HG03558 (cell line): Measurements from ENCODE around the gene HS6ST1.
"Not testable (repeated sequence)": the region's sequence is repeated elsewhere in the genome, so short reads cannot be mapped to it uniquely, and the experiment has no call there.

ENCODE experiments used
- ATAC-seq: cut with Tn5 transposase; IDR thresholded peaks from one replicate; pipeline ENCODE4 v1.9.1; 2021; ENCODE audit warnings: moderate number of reproducible peaks; ENCODE audit not compliant: unreplicated experiment; ENCODE audit errors: extremely low read depth

Gene HS6ST1

GRCh38 chr2:128323555-128323931 is 4.9 kb upstream of the HS6ST1 start:
- no peak for ATAC-seq

GRCh38 chr2:128322715-128323554 is 4.3 kb upstream of the HS6ST1 start:
- ATAC-seq = no peak

- ATAC-seq = peak; percentile 40
These were observed 3.4 kb upstream of the HS6ST1 start for GRCh38 chr2:128321784-128322714.

- no peak for ATAC-seq
These were observed 2.5 kb upstream of the HS6ST1 start for GRCh38 chr2:128320906-128321771.

- ATAC-seq = no peak
These were observed 1.7 kb upstream of the HS6ST1 start for GRCh38 chr2:128320192-128320905.

GRCh38 chr2:128319631-128320191 is 1.0 kb upstream of the HS6ST1 start:
- ATAC-seq = no peak

- ATAC-seq = peak; percentile 2
These were observed 423 bp downstream of the HS6ST1 start for GRCh38 chr2:128318245-128318644.

GRCh38 chr2:128317899-128318225 is 806 bp downstream of the HS6ST1 start:
- ATAC-seq = not testable (repeated sequence)

- no peak for ATAC-seq
These were observed 1.3 kb downstream of the HS6ST1 start for GRCh38 chr2:128317181-128317898.

GRCh38 chr2:128316777-128317180 is 1.9 kb downstream of the HS6ST1 start:
- ATAC-seq = no peak

- ATAC-seq = no peak
These were observed 2.6 kb downstream of the HS6ST1 start for GRCh38 chr2:128315829-128316776.

- no peak for ATAC-seq
These were observed 3.4 kb downstream of the HS6ST1 start for GRCh38 chr2:128315122-128315828.

GRCh38 chr2:128314348-128315121 is 4.1 kb downstream of the HS6ST1 start:
- no peak for ATAC-seq

GRCh38 chr2:128313931-128314347 is 4.7 kb downstream of the HS6ST1 start:
- no peak for ATAC-seq

GRCh38 chr2:128313091-128313836 is 5.4 kb downstream of the HS6ST1 start:
- no peak for ATAC-seq

GRCh38 chr2:128312411-128312810 is 6.3 kb downstream of the HS6ST1 start:
- ATAC-seq = no peak
